K562 (cell line): ENCODE data around the gene PSMA5. TPM values are rescaled to one million over a fixed set of nuclear protein-coding genes. Genes with fewer than 3 reads are reported as not detected.

ENCODE experiments used
- CBX5 ChIP-seq: IDR thresholded peaks from 2 replicates; pipeline ENCODE4 v1.6.1; 2014; ENCODE audit warnings: low read depth, borderline replicate concordance
- CSDE1 ChIP-seq, 2 experiments: fragments of 450-650 bp; IDR thresholded peaks; 2 replicates each; pipeline ENCODE4 v1.6.1; 2016; ENCODE audit warnings: mild to moderate bottlenecking in 1 of 2
- GTF2A2 ChIP-seq: IDR thresholded peaks from 2 replicates; pipeline ENCODE4 v1.6.1; 2016; ENCODE audit warnings: mild to moderate bottlenecking, missing genetic modification characterization, missing compliant biosample characterization
- HNRNPK ChIP-seq: fragments of 200-400 bp; formaldehyde crosslinking; IDR thresholded peaks from one replicate; pipeline ENCODE4 v1.6.1; 2018; ENCODE audit warnings: mild to moderate bottlenecking, low read depth, low read length; ENCODE audit not compliant: poor library complexity, severe bottlenecking
- ILK ChIP-seq: fragments of 450-650 bp; IDR thresholded peaks from 2 replicates; pipeline ENCODE4 v1.6.1; 2016; ENCODE audit warnings: missing genetic modification characterization, low read depth, mild to moderate bottlenecking, missing compliant biosample characterization, moderate library complexity, borderline replicate concordance
- NCOA4 ChIP-seq: fragments of 450-650 bp; IDR thresholded peaks from 2 replicates; pipeline ENCODE4 v1.6.1; 2018; ENCODE audit warnings: mild to moderate bottlenecking; ENCODE audit not compliant: partially characterized antibody
- NR3C1 ChIP-seq: sonication (generic); formaldehyde crosslinking; IDR thresholded peaks from 2 replicates; pipeline ENCODE4 v1.8.1; 2022; ENCODE audit warnings: missing genetic modification reagents
- PURB ChIP-seq: sonication (generic); formaldehyde crosslinking; IDR thresholded peaks from 2 replicates; pipeline ENCODE4 v1.9.0; 2021; ENCODE audit warnings: low read depth, mild to moderate bottlenecking, missing genetic modification reagents
- SMARCA4 ChIP-seq: fragments of 450-650 bp; IDR thresholded peaks from 2 replicates; pipeline ENCODE4 v1.6.1; 2016
- SMARCC2 ChIP-seq: fragments of 450-650 bp; IDR thresholded peaks from 2 replicates; pipeline ENCODE4 v1.6.1; 2017; ENCODE audit warnings: antibody characterized with exemption, moderate library complexity, mild to moderate bottlenecking, low read depth
- TARDBP ChIP-seq: fragments of 450-650 bp; IDR thresholded peaks from 2 replicates; pipeline ENCODE4 v1.6.1; 2016
- TEAD4 ChIP-seq, 2 experiments: sonication (generic) in 1 of 2; formaldehyde crosslinking in 1 of 2; IDR thresholded peaks; 2 replicates each; pipeline versions ENCODE4 v1.6.1 to v1.8.0; 2012 to 2022; ENCODE audit warnings: borderline replicate concordance in 1 of 2, inconsistent platforms in 1 of 2, low read length in 1 of 2, mild to moderate bottlenecking in 1 of 2, missing genetic modification reagents in 1 of 2
- TGIF2 ChIP-seq: sonication (generic); formaldehyde crosslinking; IDR thresholded peaks from 2 replicates; pipeline ENCODE4 v1.8.1; 2022; ENCODE audit warnings: mild to moderate bottlenecking, missing genetic modification reagents, moderate library complexity
- TRIM28 ChIP-seq: fragments of 450-650 bp; IDR thresholded peaks from 2 replicates; pipeline ENCODE4 v1.6.1; 2017
- U2AF2 ChIP-seq: fragments of 200-400 bp; formaldehyde crosslinking; optimal IDR thresholded peaks from 2 replicates; pipeline ENCODE3; 2017; ENCODE audit warnings: low read depth, mild to moderate bottlenecking, low read length
- ZKSCAN3 ChIP-seq: fragments of 250-450 bp; sonication (Bioruptor Pico); IDR thresholded peaks from 2 replicates; pipeline ENCODE4 v1.4.0; 2020
- ZNF184 ChIP-seq: sonication (generic); formaldehyde crosslinking; IDR thresholded peaks from 2 replicates; pipeline ENCODE4 v1.5.0; 2020; ENCODE audit warnings: missing genetic modification reagents
- ZNF239 ChIP-seq: fragments of 250-450 bp; sonication (Bioruptor Pico); IDR thresholded peaks from 2 replicates; pipeline ENCODE4 v1.4.0; 2020; ENCODE audit warnings: mild to moderate bottlenecking
- ZNF263 ChIP-seq: sonication (generic); formaldehyde crosslinking; IDR thresholded peaks from 2 replicates; pipeline ENCODE4 v1.8.0; 2022; ENCODE audit warnings: mild to moderate bottlenecking, missing genetic modification reagents, borderline replicate concordance
- ZNF384 ChIP-seq: IDR thresholded peaks from 2 replicates; pipeline ENCODE4 v1.6.1; 2012; ENCODE audit warnings: low read depth, low read length, improper control_type of control experiment
- ZNF431 ChIP-seq: sonication (generic); formaldehyde crosslinking; IDR thresholded peaks from 2 replicates; pipeline ENCODE4 v1.8.0; 2022; ENCODE audit warnings: mild to moderate bottlenecking, missing genetic modification reagents
- ZNF445 ChIP-seq: fragments of 250-450 bp; sonication (Bioruptor Pico); IDR thresholded peaks from 2 replicates; pipeline ENCODE4 v1.4.0; 2020; ENCODE audit warnings: low read depth, mild to moderate bottlenecking, moderate library complexity
- ZNF707 ChIP-seq: fragments of 250-450 bp; sonication (Bioruptor Pico); conservative IDR thresholded peaks from 2 replicates; pipeline ENCODE4 v1.8.0; 2022; ENCODE audit warnings: inconsistent platforms, mild to moderate bottlenecking, moderate library complexity
- ZNF77 ChIP-seq: fragments of 250-450 bp; sonication (Bioruptor Pico); IDR thresholded peaks from 2 replicates; pipeline ENCODE4 v1.5.0; 2020
- polyA plus RNA-seq, 8 experiments: library from polyadenylated mRNA; depleted of rRNA in 4 of 8; stranded (reverse) in 5 of 8; unstranded in 3 of 8; fragments of >200 nt; fragmentation: Nextera tagmentation in 2 of 8; fragmentation: Illumina TruSeq in 1 of 8; extraction: Ambion mirVana in 2 of 8; extraction: Trizol in 1 of 8; gene quantifications; 2 replicates each; pipeline versions ENCODE4 v1.2.1 to v1.2.3, GENCODE V29; 2011 to 2014; ENCODE audit warnings: inconsistent platforms in 1 of 8, missing spikeins in 1 of 8
- total RNA-seq, 7 experiments: library from RNA; depleted of rRNA in 6 of 7; stranded (reverse); fragments of >200 nt in 6 of 7; fragmentation: Illumina TruSeq in 2 of 7; extraction: Trizol in 2 of 7; gene quantifications; 2 replicates each; pipeline versions ENCODE4 v1.2.1 to v1.2.3, GENCODE V29; 2011 to 2021; ENCODE audit warnings: low replicate concordance in 1 of 7
- TF ChIP-seq, protein P1 (sequence below), 2 experiments: fragments of 150-350 bp in 1 of 2; IDR thresholded peaks; 2 replicates each; pipeline ENCODE4 v1.6.1; 2012 to 2016; ENCODE audit warnings: low read depth in 2 of 2, low read length in 2 of 2, mild to moderate bottlenecking in 1 of 2, moderate library complexity in 1 of 2

Gene PSMA5
- total and polyA plus RNA-seq, 9 of the 15 experiments (the other 6 are each of a cell fraction or from before 2014, with no cell fraction given), result 82.6 to 542 (median 287) TPM

DNA sequence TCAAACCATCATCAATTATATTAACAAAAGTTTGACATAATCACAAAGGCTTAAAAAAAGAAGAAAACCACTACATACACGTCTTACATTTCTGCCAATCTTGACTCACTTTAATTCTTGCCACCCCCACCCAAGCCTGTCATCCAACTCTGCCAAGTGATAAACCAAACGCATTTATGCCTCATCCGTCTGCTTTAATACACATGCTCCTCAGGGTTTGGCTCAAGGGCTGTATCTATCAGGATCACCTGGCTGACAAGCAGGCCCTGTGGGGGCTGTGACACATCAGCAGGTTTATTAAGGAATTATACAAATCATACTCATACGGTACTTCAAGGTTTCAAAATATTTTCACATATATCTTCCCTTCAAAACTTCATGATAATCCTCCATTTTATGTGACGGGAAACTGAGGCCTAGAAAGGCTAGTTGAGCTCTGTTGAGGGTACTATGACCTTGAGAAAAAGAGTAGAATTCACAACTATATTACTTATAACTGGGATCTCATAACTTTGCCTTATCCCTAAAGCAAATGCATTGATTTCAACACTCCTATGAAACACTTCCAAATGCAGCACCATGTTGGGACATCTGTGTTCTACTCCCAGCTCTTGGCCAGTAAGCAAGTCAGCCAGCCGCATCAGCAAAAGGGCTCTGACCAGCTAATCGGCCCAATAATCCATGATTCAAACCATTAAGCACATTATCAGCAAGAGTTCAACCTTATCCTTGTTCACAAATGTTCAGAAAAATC is 37.2 kb downstream of the PSMA5 start (continued):
- TF ChIP-seq ZNF239 (CRISPR knock-in tag), result no peak
- TF ChIP-seq, protein P1, sequence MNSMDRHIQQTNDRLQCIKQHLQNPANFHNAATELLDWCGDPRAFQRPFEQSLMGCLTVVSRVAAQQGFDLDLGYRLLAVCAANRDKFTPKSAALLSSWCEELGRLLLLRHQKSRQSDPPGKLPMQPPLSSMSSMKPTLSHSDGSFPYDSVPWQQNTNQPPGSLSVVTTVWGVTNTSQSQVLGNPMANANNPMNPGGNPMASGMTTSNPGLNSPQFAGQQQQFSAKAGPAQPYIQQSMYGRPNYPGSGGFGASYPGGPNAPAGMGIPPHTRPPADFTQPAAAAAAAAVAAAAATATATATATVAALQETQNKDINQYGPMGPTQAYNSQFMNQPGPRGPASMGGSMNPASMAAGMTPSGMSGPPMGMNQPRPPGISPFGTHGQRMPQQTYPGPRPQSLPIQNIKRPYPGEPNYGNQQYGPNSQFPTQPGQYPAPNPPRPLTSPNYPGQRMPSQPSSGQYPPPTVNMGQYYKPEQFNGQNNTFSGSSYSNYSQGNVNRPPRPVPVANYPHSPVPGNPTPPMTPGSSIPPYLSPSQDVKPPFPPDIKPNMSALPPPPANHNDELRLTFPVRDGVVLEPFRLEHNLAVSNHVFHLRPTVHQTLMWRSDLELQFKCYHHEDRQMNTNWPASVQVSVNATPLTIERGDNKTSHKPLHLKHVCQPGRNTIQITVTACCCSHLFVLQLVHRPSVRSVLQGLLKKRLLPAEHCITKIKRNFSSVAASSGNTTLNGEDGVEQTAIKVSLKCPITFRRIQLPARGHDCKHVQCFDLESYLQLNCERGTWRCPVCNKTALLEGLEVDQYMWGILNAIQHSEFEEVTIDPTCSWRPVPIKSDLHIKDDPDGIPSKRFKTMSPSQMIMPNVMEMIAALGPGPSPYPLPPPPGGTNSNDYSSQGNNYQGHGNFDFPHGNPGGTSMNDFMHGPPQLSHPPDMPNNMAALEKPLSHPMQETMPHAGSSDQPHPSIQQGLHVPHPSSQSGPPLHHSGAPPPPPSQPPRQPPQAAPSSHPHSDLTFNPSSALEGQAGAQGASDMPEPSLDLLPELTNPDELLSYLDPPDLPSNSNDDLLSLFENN (IDR thresholded peaks at IDR 0.05; ENCODE audit: low read depth in 2 of 2, low read length in 2 of 2), result peak in 1 of 2 experiments; percentile 39; a peak in 1 of 4 replicates
- TF ChIP-seq ZNF263 (CRISPR knock-in tag), result no peak
- no peak for TF ChIP-seq NR3C1 (CRISPR knock-in tag)
- no peak for TF ChIP-seq HNRNPK
- no peak for TF ChIP-seq TARDBP
- no peak for TF ChIP-seq CSDE1 (IDR thresholded peaks at IDR 0.05)
- no peak for TF ChIP-seq U2AF2
- no peak for TF ChIP-seq NCOA4
- TF ChIP-seq ZNF445, result 0 out of 2 replicates have a peak, but pooled peaks have one; percentile 47
- 0 out of 2 replicates have a peak, but pooled peaks have one; percentile 17 for TF ChIP-seq TRIM28
- TF ChIP-seq SMARCC2, result 0 out of 2 replicates have a peak, but pooled peaks have one; percentile 16
- TF ChIP-seq TGIF2 (CRISPR knock-in tag), result no peak
- TF ChIP-seq TEAD4 (IDR thresholded peaks at IDR 0.05; ENCODE audit: low read length), result peak; percentile 28
- no peak for TF ChIP-seq TEAD4 (CRISPR knock-in tag; IDR thresholded peaks at IDR 0.05; ENCODE audit: borderline replicate concordance)
- TF ChIP-seq ILK, result no peak
- TF ChIP-seq ZNF77 (CRISPR knock-in tag), result no peak
- no peak for TF ChIP-seq ZKSCAN3
- no peak for TF ChIP-seq CBX5
- TF ChIP-seq SMARCA4, result peak; percentile 74
- no peak for TF ChIP-seq ZNF184 (CRISPR knock-in tag)
- TF ChIP-seq ZNF431 (CRISPR knock-in tag), result no peak
- TF ChIP-seq GTF2A2, result no peak
- no peak for TF ChIP-seq ZNF384
- TF ChIP-seq ZNF707 (CRISPR knock-in tag), result no peak
- no peak for TF ChIP-seq PURB
